ENCODE data around the gene KRT7. TPM values are rescaled to one million over a fixed set of nuclear protein-coding genes. Genes with fewer than 3 reads are reported as not detected.

The KRT7 gene
- total RNA-seq, 2 donors from 2014 or later, result 24.1 to 105 TPM

GRCh38 chr12:52206304-52207040 is 26.6 kb upstream of the KRT7 start:
- Histone ChIP-seq H3K27me3 (replicated peaks; ENCODE audit: insufficient read depth) (no peaks in the 10 kb centered on the region), H3K9me3 (no peaks in the 10 kb centered on the region), H3K36me3 (no peaks in the 10 kb centered on the region), H3K4me1 (ENCODE audit: control insufficient read depth in 1 of 2, low read depth in 2 of 2) (peaks cover 2 to 19% of the 10 kb centered on the region in 2 donors), H3K27ac (no peak overlapping the region), H3K4me3 (no peak overlapping the region)
- DNase-seq (ENCODE audit: low spot score) (no peak), ATAC-seq (ENCODE audit: insufficient number of reproducible peaks, low FRiP score, low read depth) (no peak)
- no peak for TF ChIP-seq CTCF (IDR thresholded peaks at IDR 0.05)

- no peak for DNase-seq (ENCODE audit: low spot score)
- peaks cover 1 to 15% of the 10 kb centered on the region in 2 donors for H3K4me1 ChIP-seq (ENCODE audit: control insufficient read depth in 1 of 2, low read depth in 2 of 2)
- TF ChIP-seq CTCF (IDR thresholded peaks at IDR 0.05), result no peak
- no peak overlapping the region for H3K27ac ChIP-seq
- H3K9me3 ChIP-seq, result no peaks in the 10 kb centered on the region
- no peaks in the 10 kb centered on the region for H3K27me3 ChIP-seq (replicated peaks; ENCODE audit: insufficient read depth)
- no peak for ATAC-seq (ENCODE audit: insufficient number of reproducible peaks, low FRiP score, low read depth)
- H3K36me3 ChIP-seq, result no peaks in the 10 kb centered on the region
- H3K4me3 ChIP-seq, result no peak overlapping the region
Measured at GRCh38 chr12:52207106-52207505, 25.9 kb upstream of the KRT7 start.

- H3K9me3 ChIP-seq, result no peaks in the 10 kb centered on the region
- H3K27ac ChIP-seq, result no peak overlapping the region
- ATAC-seq (ENCODE audit: insufficient number of reproducible peaks, low FRiP score, low read depth) (no peak), DNase-seq (ENCODE audit: low spot score) (no peak)
- H3K27me3 ChIP-seq (replicated peaks; ENCODE audit: insufficient read depth), result no peaks in the 10 kb centered on the region
- peaks cover 0 to 7% of the 10 kb centered on the region in 2 donors for H3K4me1 ChIP-seq (ENCODE audit: control insufficient read depth in 1 of 2, low read depth in 2 of 2)
- H3K4me3 ChIP-seq, result no peak overlapping the region
- no peak for TF ChIP-seq CTCF (IDR thresholded peaks at IDR 0.05)
- no peaks in the 10 kb centered on the region for H3K36me3 ChIP-seq
Measured at GRCh38 chr12:52207895-52208294, 25.1 kb upstream of the KRT7 start.

GRCh38 chr12:52208424-52209165 is 24.4 kb upstream of the KRT7 start:
- no peak for ATAC-seq (ENCODE audit: insufficient number of reproducible peaks, low FRiP score, low read depth)
- no peak for DNase-seq (ENCODE audit: low spot score)
- H3K4me1 ChIP-seq (ENCODE audit: control insufficient read depth in 1 of 2, low read depth in 2 of 2), result peaks cover 0 to 6% of the 10 kb centered on the region in 2 donors

More at GRCh38 chr12:52208424-52209165, 24.4 kb upstream of the KRT7 start:
- no peaks in the 10 kb centered on the region for H3K36me3 ChIP-seq
- no peak for TF ChIP-seq CTCF (IDR thresholded peaks at IDR 0.05)
- H3K27me3 ChIP-seq (replicated peaks; ENCODE audit: insufficient read depth), result no peaks in the 10 kb centered on the region
- H3K27ac ChIP-seq, result no peak overlapping the region
- H3K4me3 ChIP-seq, result no peak overlapping the region
- no peaks in the 10 kb centered on the region for H3K9me3 ChIP-seq

All from thoracic aorta (tissue), 2 donors.